ENCODE data around the gene CEP120.
"Not testable (repeated sequence)": the region's sequence is repeated elsewhere in the genome, so short reads cannot be mapped to it uniquely, and the experiment has no call there.

CEP120 gene

GRCh38 chr5:123438244-123438643, 15.0 kb upstream of the CEP120 start:
- no peak for DNase-seq

- no peak for DNase-seq
Observed at GRCh38 chr5:123436201-123436600, 13.0 kb upstream of the CEP120 start.

- no peak for DNase-seq
Observed at GRCh38 chr5:123434796-123435195, 11.6 kb upstream of the CEP120 start.

- no peak for DNase-seq
Observed at GRCh38 chr5:123433596-123433995, 10.4 kb upstream of the CEP120 start.

- DNase-seq, result not testable (repeated sequence)
Observed at GRCh38 chr5:123430441-123430840, 7.2 kb upstream of the CEP120 start.

GRCh38 chr5:123429993-123430392, 6.8 kb upstream of the CEP120 start:
- DNase-seq, result peak; percentile 91

GRCh38 chr5:123429221-123429954, 6.2 kb upstream of the CEP120 start:
- no peak for DNase-seq

GRCh38 chr5:123428521-123429220, 5.5 kb upstream of the CEP120 start:
- DNase-seq, result no peak

- DNase-seq, result no peak
Observed at GRCh38 chr5:123427281-123427680, 4.1 kb upstream of the CEP120 start.

- DNase-seq, result peak; percentile 44 to 70
Observed at GRCh38 chr5:123425431-123425830, 2.2 kb upstream of the CEP120 start.

GRCh38 chr5:123422433-123423277, 548 bp downstream of the CEP120 start:
- peak; percentile 16 to 52 for DNase-seq

GRCh38 chr5:123421773-123422172, 1.4 kb downstream of the CEP120 start:
- DNase-seq, result no peak

- DNase-seq, result no peak
Observed at GRCh38 chr5:123414974-123415373, 8.2 kb downstream of the CEP120 start.

- no peak for DNase-seq
Observed at GRCh38 chr5:123412206-123412605, 11.0 kb downstream of the CEP120 start.

- DNase-seq, result not testable (repeated sequence)
Observed at GRCh38 chr5:123401999-123402398, 21.2 kb downstream of the CEP120 start.

GRCh38 chr5:123401320-123401719, 21.9 kb downstream of the CEP120 start:
- no peak for DNase-seq

- DNase-seq, result not testable (repeated sequence)
Observed at GRCh38 chr5:123400870-123401291, 22.3 kb downstream of the CEP120 start.

GRCh38 chr5:123398058-123398733, 25.0 kb downstream of the CEP120 start:
- no peak for DNase-seq

- DNase-seq, result no peak
Observed at GRCh38 chr5:123397538-123397937, 25.7 kb downstream of the CEP120 start.

GRCh38 chr5:123391009-123391408, 32.2 kb downstream of the CEP120 start:
- no peak for DNase-seq

GRCh38 chr5:123389794-123390193, 33.4 kb downstream of the CEP120 start:
- DNase-seq, result no peak

GRCh38 chr5:123387313-123387712, 35.9 kb downstream of the CEP120 start:
- DNase-seq, result no peak

- DNase-seq, result no peak
Observed at GRCh38 chr5:123382252-123382651, 41.0 kb downstream of the CEP120 start.
